IMR-90 (cell line): Measurements from ENCODE around the gene MRM1. TPM values are rescaled to one million over a fixed set of nuclear protein-coding genes. Genes with fewer than 3 reads are reported as not detected.

Source experiments
- ATAC-seq: fragments of 200-7000 bp; cut with Tn5 transposase; 2 replicates; pipeline ENCODE4 v1.9.1; 2020; ENCODE audit warnings: low read depth, mild to moderate bottlenecking, moderate library complexity
- BruUV-seq: library from RNA; stranded (reverse); fragments of 400-500 nt; replicated peaks from 2 replicates; lab custom pipeline; 2021; lab: Mats Ljungman, UMichigan
- CTCF ChIA-PET: fragments of 300-600 bp; formaldehyde crosslinking; extraction: SDS; loops from one replicate; lab custom pipeline; 2021; ENCODE audit warnings: antibody characterized with exemption; lab: Yijun Ruan, JAX
- POLR2A ChIA-PET: fragments of 300-600 bp; sonication (Branson Sonifier 250); formaldehyde crosslinking; loops from one replicate; lab custom pipeline; 2022; ENCODE audit warnings: antibody characterized with exemption; ENCODE audit not compliant: unreplicated experiment; lab: Charles Lee
- DNase-seq: peaks from one replicate; pipeline ENCODE4 v3.0.0; 2013
- H2AFZ ChIP-seq: replicated peaks from 2 replicates; pipeline ENCODE3; 2013; ENCODE audit warnings: low read length, mild to moderate bottlenecking; ENCODE audit not compliant: poor library complexity
- H2AK5ac ChIP-seq: 2 replicates; pipeline ENCODE4 v1.6.1; 2013; ENCODE audit warnings: low read depth, low read length, inconsistent platforms
- H2AK9ac ChIP-seq: replicated peaks from 2 replicates; pipeline ENCODE3; 2013; ENCODE audit warnings: mild to moderate bottlenecking, low read depth, low read length, moderate library complexity; ENCODE audit not compliant: poor library complexity
- H2BK120ac ChIP-seq: 2 replicates; pipeline ENCODE4 v1.6.1; 2013; ENCODE audit warnings: low read depth, low read length, inconsistent platforms
- H2BK15ac ChIP-seq: 3 replicates; pipeline ENCODE4 v1.6.1; 2013; ENCODE audit warnings: low read depth, low read length, inconsistent platforms
- H2BK20ac ChIP-seq: 2 replicates; pipeline ENCODE4 v1.6.1; 2013; ENCODE audit warnings: low read depth, mild to moderate bottlenecking, inconsistent platforms, low read length, moderate library complexity
- H2BK5ac ChIP-seq: 2 replicates; pipeline ENCODE4 v1.6.1; 2013; ENCODE audit warnings: mild to moderate bottlenecking, low read depth, low read length, inconsistent platforms; ENCODE audit not compliant: poor library complexity, severe bottlenecking
- H3K14ac ChIP-seq: replicated peaks from 2 replicates; pipeline ENCODE4 v1.6.1; 2013; ENCODE audit warnings: low read depth, low read length, inconsistent platforms
- H3K18ac ChIP-seq: 2 replicates; pipeline ENCODE4 v1.6.1; 2013; ENCODE audit warnings: low read depth, low read length, control low read depth
- H3K23ac ChIP-seq: 2 replicates; pipeline ENCODE4 v1.6.1; 2013; ENCODE audit warnings: low read depth, low read length, inconsistent platforms
- H3K27ac ChIP-seq: 2 replicates; pipeline ENCODE4 v1.5.1; 2013; ENCODE audit warnings: mild to moderate bottlenecking, control low read depth, low read length; ENCODE audit not compliant: insufficient read depth
- H3K27me3 ChIP-seq: 2 replicates; pipeline ENCODE4 v1.6.1; 2013; ENCODE audit warnings: low read length; ENCODE audit not compliant: control insufficient read depth, insufficient read depth
- H3K36me3 ChIP-seq: 2 replicates; pipeline ENCODE4 v1.6.1; 2013; ENCODE audit warnings: low read length, mixed read lengths; ENCODE audit not compliant: control insufficient read depth, insufficient read depth
- H3K4ac ChIP-seq: 2 replicates; pipeline ENCODE4 v1.6.1; 2013; ENCODE audit warnings: low read depth, low read length, inconsistent platforms
- H3K4me1 ChIP-seq: 2 replicates; pipeline ENCODE4 v1.6.1; 2013; ENCODE audit warnings: low read length, mixed read lengths; ENCODE audit not compliant: control insufficient read depth, insufficient read depth
- H3K4me2 ChIP-seq: 2 replicates; pipeline ENCODE4 v1.6.1; 2013; ENCODE audit warnings: low read depth, mild to moderate bottlenecking, control low read depth, low read length, moderate library complexity
- H3K4me3 ChIP-seq: 2 replicates; pipeline ENCODE4 v1.5.1; 2013; ENCODE audit warnings: low read depth, mild to moderate bottlenecking, control low read depth, low read length, moderate library complexity; ENCODE audit not compliant: insufficient read depth
- H3K56ac ChIP-seq: 2 replicates; pipeline ENCODE4 v1.6.1; 2013; ENCODE audit warnings: low read length, inconsistent platforms; ENCODE audit not compliant: insufficient read depth; ENCODE audit errors: extremely low read depth
- H3K79me1 ChIP-seq, 2 experiments: 2 replicates each; pipeline ENCODE4 v1.6.1; 2013; ENCODE audit warnings: low read length in 2 of 2, inconsistent platforms in 1 of 2, low read depth in 1 of 2
- H3K9ac ChIP-seq: 2 replicates; pipeline ENCODE4 v1.6.1; 2013; ENCODE audit warnings: low read depth, low read length, control low read depth
- H3K9me1 ChIP-seq: 2 replicates; pipeline ENCODE4 v1.6.1; 2013; ENCODE audit warnings: low read length, inconsistent platforms; ENCODE audit not compliant: insufficient read depth
- H3K9me3 ChIP-seq: 2 replicates; pipeline ENCODE4 v1.6.1; 2013; ENCODE audit warnings: low read length; ENCODE audit not compliant: control insufficient read depth, insufficient read depth
- H4K20me1 ChIP-seq: 2 replicates; pipeline ENCODE4 v1.6.1; 2013; ENCODE audit warnings: low read length, inconsistent platforms; ENCODE audit not compliant: insufficient read depth
- H4K5ac ChIP-seq: 2 replicates; pipeline ENCODE4 v1.6.1; 2013; ENCODE audit warnings: mild to moderate bottlenecking, low read depth, low read length, control low read depth
- H4K8ac ChIP-seq, 2 experiments: 2 replicates each; pipeline ENCODE4 v1.6.1; 2013; ENCODE audit warnings: low read depth in 2 of 2, low read length in 2 of 2, control low read depth in 1 of 2, inconsistent platforms in 1 of 2
- H4K91ac ChIP-seq: 2 replicates; pipeline ENCODE4 v1.6.1; 2013; ENCODE audit warnings: low read depth, low read length, inconsistent platforms; ENCODE audit not compliant: insufficient read depth
- BHLHE40 ChIP-seq: fragments of 150-350 bp; IDR thresholded peaks from 2 replicates; pipeline ENCODE4 v1.6.1; 2016; ENCODE audit warnings: mild to moderate bottlenecking, low read depth, low read length
- CEBPB ChIP-seq: IDR thresholded peaks from 2 replicates; pipeline ENCODE4 v1.6.1; 2012; ENCODE audit warnings: low read depth, low read length, improper control_type of control experiment
- CHD1 ChIP-seq: IDR thresholded peaks from 2 replicates; pipeline ENCODE4 v1.6.1; 2012; ENCODE audit warnings: low read depth, low read length, improper control_type of control experiment
- CTCF ChIP-seq: conservative IDR thresholded peaks from 2 replicates; pipeline ENCODE4 v1.5.1; 2012; ENCODE audit warnings: mild to moderate bottlenecking, low read depth, low read length, improper control_type of control experiment
- ELK1 ChIP-seq: fragments of 150-350 bp; IDR thresholded peaks from 2 replicates; pipeline ENCODE4 v1.6.1; 2016; ENCODE audit warnings: low read depth, mild to moderate bottlenecking, low read length, moderate library complexity, borderline replicate concordance
- FOS ChIP-seq: fragments of 150-350 bp; IDR thresholded peaks from 2 replicates; pipeline ENCODE4 v1.6.1; 2016; ENCODE audit warnings: low read depth, low read length
- MAFK ChIP-seq: IDR thresholded peaks from 2 replicates; pipeline ENCODE4 v1.6.1; 2012; ENCODE audit warnings: low read depth, low read length, improper control_type of control experiment
- MAZ ChIP-seq: IDR thresholded peaks from 2 replicates; pipeline ENCODE4 v1.6.1; 2012; ENCODE audit warnings: low read depth, mild to moderate bottlenecking, low read length, improper control_type of control experiment, moderate library complexity, borderline replicate concordance
- MXI1 ChIP-seq: IDR thresholded peaks from 2 replicates; pipeline ENCODE4 v1.6.1; 2012; ENCODE audit warnings: low read depth, mild to moderate bottlenecking, low read length, moderate library complexity, borderline replicate concordance
- NFE2L2 ChIP-seq: fragments of 150-350 bp; IDR thresholded peaks from 2 replicates; pipeline ENCODE4 v1.6.1; 2016; ENCODE audit warnings: low read depth, mild to moderate bottlenecking, low read length
- POLR2A ChIP-seq: IDR thresholded peaks from 2 replicates; pipeline ENCODE4 v1.6.1; 2012; ENCODE audit warnings: mild to moderate bottlenecking, low read depth, low read length
- RAD21 ChIP-seq: IDR thresholded peaks from 2 replicates; pipeline ENCODE4 v1.6.1; 2012; ENCODE audit warnings: low read length, improper control_type of control experiment
- RCOR1 ChIP-seq: IDR thresholded peaks from 2 replicates; pipeline ENCODE4 v1.6.1; 2012; ENCODE audit warnings: mild to moderate bottlenecking, low read length, improper control_type of control experiment; ENCODE audit not compliant: insufficient replicate concordance
- RFX5 ChIP-seq: IDR thresholded peaks from 2 replicates; pipeline ENCODE4 v1.8.0; 2012; ENCODE audit warnings: low read depth, mild to moderate bottlenecking, low read length, moderate library complexity
- SMC3 ChIP-seq: fragments of 150-350 bp; IDR thresholded peaks from 2 replicates; pipeline ENCODE4 v1.6.1; 2016; ENCODE audit warnings: low read depth, mild to moderate bottlenecking, antibody characterized with exemption, low read length, moderate library complexity
- USF2 ChIP-seq: fragments of 150-350 bp; IDR thresholded peaks from 2 replicates; pipeline ENCODE4 v1.6.1; 2017; ENCODE audit warnings: mild to moderate bottlenecking, antibody characterized with exemption, low read length, low read depth
- WGBS, 2 experiments: methylation state at CpG; one replicate each; pipeline versions ENCODE4 v1.1.5 to v1.1.7; 2013; ENCODE audit warnings: missing lambda C conversion rate in 2 of 2; ENCODE audit not compliant: insufficient read length in 1 of 2; ENCODE audit errors: extremely low coverage in 2 of 2; 5-methylcytosine and 5-hydroxymethylcytosine counted together
- dilution Hi-C: fragments of 300-500 bp; cut with HindIII; formaldehyde crosslinking; loops from one replicate; pipeline ENCODE4 v1.14.3; 2018; ENCODE audit warnings: low sequenced_read_pairs; ENCODE audit not compliant: unreplicated experiment
- in situ Hi-C: fragments of 300-500 bp; cut with MboI; formaldehyde crosslinking; loops from 3 replicates; pipeline ENCODE4 v1.14.3; 2019; ENCODE audit warnings: low sequenced_read_pairs, inconsistent platforms, mixed read lengths
- intact Hi-C: fragments of 100-400 bp; cut with micrococcal nuclease; formaldehyde crosslinking; loops from 2 replicates; pipeline ENCODE4 v1.10.0; 2022
- polyA plus RNA-seq, 3 experiments: library from polyadenylated mRNA; depleted of rRNA; stranded (reverse); fragments of >200 nt; gene quantifications; 2 replicates each; pipeline ENCODE4 v1.2.3, GENCODE V29; 2012; ENCODE audit warnings: low replicate concordance in 1 of 3
- total RNA-seq: library from RNA; depleted of rRNA; stranded (reverse); fragments of >200 nt; gene quantifications from 2 replicates; pipeline ENCODE4 v1.2.3, GENCODE V29; 2012

Gene MRM1
- total and polyA plus RNA-seq, 2 of the 4 experiments (the other 2 are of a cell fraction): 2.2 to 5.3 TPM

GRCh38 chr17:36640346-36640745, 39.0 kb downstream of the MRM1 start:
- Histone ChIP-seq H4K5ac (no peak overlapping the region), H3K9me1 (no peaks in the 10 kb centered on the region), H3K56ac (no peak overlapping the region), H3K4ac (no peak overlapping the region), H3K4me1 (no peaks in the 10 kb centered on the region), H3K14ac (no peak overlapping the region), H2AFZ (no peak overlapping the region), H2BK5ac (no peak overlapping the region), H4K20me1 (no peaks in the 10 kb centered on the region), H3K9ac (no peak overlapping the region), H2BK120ac (no peak overlapping the region), H3K23ac (no peak overlapping the region), H3K4me2 (no peak overlapping the region), H3K4me3 (no peak overlapping the region), H3K27ac (no peak overlapping the region), H3K9me3 (no peaks in the 10 kb centered on the region; the same call in none of the 2 replicates), H3K18ac (no peak overlapping the region), H3K27me3 (peaks cover 86% of the 10 kb centered on the region), H2AK9ac (no peak overlapping the region), H3K36me3 (no peaks in the 10 kb centered on the region), H2BK20ac (no peak overlapping the region), H2AK5ac (no peak overlapping the region), H2BK15ac (no peak overlapping the region), H3K79me1 (no peaks in the 10 kb centered on the region), H4K8ac (no peak overlapping the region), H4K91ac (no peak overlapping the region)
- DNase-seq (no peak), ATAC-seq (no peak)
- CTCF ChIA-PET: no interaction called here
- no CpG with 5 or more reads among the region's 2 CpGs for WGBS, 2 experiments
- POLR2A ChIA-PET: no interaction called here
- TF ChIP-seq RCOR1 (no peak), MAFK (no peak), MAZ (no peak), CEBPB (no peak), BHLHE40 (no peak), SMC3 (no peak), RAD21 (no peak), CHD1 (no peak), NFE2L2 (no peak), CTCF (no peak), ELK1 (no peak), POLR2A (no peak), USF2 (no peak), RFX5 (no peak), MXI1 (no peak), FOS (no peak)
- in situ Hi-C loops: no loop called here
- intact Hi-C loops: no loop called here
- no TSS peak for BruUV-seq
- dilution Hi-C loops: loop anchor here (25.0 kb wide), 1 partner anchor 422 kb away; no protein-coding TSS in a partner anchor
